ENCODE data around the gene ZNF532.

Gene ZNF532

DNA sequence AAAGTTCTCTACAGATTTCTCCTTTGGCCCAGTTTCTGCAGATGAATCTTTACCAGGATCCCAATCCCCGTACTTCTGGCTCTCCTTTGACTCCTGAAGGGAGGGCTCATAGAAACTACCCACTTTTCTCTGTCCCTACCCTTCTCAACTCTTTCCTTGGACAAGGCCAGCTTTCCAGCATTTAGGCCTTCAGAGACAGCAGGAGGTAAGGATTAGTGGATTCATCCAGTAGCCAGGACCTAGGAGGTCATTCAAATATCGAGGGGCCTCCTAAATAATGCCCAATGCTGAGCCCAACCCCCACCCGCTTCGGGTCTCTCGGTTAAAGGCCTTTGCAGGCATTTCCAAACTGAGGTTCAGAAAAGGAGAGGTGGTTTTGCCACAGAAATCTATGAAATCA lies 4.8 kb upstream of the ZNF532 start:
- H3K4me3 ChIP-seq (ENCODE audit: low read depth, low read length): no peak overlapping the region
- TF ChIP-seq, protein P1, sequence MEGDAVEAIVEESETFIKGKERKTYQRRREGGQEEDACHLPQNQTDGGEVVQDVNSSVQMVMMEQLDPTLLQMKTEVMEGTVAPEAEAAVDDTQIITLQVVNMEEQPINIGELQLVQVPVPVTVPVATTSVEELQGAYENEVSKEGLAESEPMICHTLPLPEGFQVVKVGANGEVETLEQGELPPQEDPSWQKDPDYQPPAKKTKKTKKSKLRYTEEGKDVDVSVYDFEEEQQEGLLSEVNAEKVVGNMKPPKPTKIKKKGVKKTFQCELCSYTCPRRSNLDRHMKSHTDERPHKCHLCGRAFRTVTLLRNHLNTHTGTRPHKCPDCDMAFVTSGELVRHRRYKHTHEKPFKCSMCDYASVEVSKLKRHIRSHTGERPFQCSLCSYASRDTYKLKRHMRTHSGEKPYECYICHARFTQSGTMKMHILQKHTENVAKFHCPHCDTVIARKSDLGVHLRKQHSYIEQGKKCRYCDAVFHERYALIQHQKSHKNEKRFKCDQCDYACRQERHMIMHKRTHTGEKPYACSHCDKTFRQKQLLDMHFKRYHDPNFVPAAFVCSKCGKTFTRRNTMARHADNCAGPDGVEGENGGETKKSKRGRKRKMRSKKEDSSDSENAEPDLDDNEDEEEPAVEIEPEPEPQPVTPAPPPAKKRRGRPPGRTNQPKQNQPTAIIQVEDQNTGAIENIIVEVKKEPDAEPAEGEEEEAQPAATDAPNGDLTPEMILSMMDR (IDR thresholded peaks at IDR 0.05; ENCODE audit: low read depth, low read length): no peak

DNA sequence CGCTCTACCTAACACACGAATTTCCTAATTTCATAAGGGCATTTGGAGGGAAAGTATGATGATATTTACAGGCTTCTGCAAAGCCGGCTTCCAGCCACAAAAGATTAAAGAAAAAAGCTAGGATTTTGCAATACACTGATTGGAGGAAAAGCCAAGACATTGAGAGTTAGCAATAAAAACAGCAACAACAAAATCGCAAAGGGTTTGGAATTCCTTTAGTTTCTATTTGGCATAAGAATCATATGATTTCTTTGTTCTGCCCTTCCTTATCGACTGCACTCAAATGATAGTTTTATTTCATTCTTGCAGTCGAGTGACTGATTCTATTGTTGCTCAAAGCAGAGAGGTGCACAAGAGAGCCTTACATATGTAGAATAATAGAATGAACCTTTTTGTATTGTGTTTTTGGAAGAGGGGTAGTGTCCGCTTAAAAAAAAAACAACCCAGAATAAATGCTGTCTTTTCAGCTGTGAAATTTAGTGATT lies 3.9 kb upstream of the ZNF532 start:
- TF ChIP-seq, protein P1 (IDR thresholded peaks at IDR 0.05; ENCODE audit: low read depth, low read length): no peak
- H3K4me3 ChIP-seq (ENCODE audit: low read depth, low read length): no peak overlapping the region

DNA sequence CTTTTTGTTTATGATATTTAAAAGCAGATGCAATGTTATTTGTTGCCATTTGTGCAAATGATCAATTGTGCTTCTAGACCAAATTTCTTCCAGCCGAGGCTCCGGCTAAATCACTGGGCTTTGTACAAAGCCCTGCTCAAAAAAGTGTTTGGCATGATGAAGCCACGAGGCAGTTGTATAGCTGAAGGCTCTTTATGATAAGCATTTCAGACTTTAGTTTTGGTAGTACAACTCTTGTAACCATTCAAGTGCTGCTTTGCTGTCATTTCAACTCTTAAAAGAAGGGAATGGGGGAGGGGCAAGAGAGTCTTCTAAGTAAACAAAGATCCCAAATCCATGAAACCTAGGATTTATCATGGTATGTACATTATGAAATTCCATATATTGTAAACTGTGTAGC lies 3.3 kb upstream of the ZNF532 start:
- H3K4me3 ChIP-seq (ENCODE audit: low read depth, low read length): no peak overlapping the region
- TF ChIP-seq, protein P1 (IDR thresholded peaks at IDR 0.05; ENCODE audit: low read depth, low read length): no peak

DNA sequence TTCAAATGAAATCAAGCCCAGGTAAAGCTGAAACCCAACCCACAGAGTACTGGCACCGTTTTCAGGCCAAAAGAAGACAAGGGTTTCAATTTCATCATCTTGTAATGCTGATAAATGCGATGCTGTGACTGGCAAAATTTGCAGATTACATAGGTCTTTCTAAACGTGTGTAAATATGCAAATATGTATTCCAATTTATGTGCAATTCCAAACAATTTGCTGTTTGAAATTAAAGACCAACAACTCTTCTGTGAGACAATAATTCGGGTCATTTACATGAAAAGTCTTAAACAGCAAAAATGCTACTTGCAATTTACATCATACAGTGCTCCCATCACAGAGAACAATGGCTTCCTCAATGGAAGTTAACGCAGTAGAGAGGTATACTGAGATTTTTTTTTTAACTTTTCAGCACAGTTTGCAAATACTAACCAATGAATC lies 2.8 kb upstream of the ZNF532 start:
- TF ChIP-seq, protein P1 (IDR thresholded peaks at IDR 0.05; ENCODE audit: low read depth, low read length): no peak
- no peak overlapping the region for H3K4me3 ChIP-seq (ENCODE audit: low read depth, low read length)

DNA sequence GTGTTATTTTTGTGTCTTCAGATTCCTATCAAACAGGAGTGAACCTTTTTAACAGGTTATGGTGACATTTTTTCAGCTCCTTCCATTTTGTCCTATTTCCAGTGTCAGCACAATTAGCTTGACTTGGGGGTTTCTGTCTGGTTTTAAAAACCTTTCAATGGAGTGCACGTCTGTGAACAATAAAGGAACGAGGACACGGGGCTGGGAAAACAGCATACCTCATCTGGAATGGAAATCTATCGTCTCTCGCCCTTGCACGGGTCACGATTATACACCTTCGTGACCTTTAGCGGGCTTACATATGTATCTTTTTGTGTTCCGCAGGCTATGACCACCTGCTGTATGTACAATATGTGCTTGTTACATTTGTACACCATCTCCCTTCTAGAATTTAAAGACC lies 2.3 kb upstream of the ZNF532 start:
- peak overlapping the region; percentile 61 for H3K4me3 ChIP-seq (ENCODE audit: low read depth, low read length)
- TF ChIP-seq, protein P1 (IDR thresholded peaks at IDR 0.05; ENCODE audit: low read depth, low read length): no peak

DNA sequence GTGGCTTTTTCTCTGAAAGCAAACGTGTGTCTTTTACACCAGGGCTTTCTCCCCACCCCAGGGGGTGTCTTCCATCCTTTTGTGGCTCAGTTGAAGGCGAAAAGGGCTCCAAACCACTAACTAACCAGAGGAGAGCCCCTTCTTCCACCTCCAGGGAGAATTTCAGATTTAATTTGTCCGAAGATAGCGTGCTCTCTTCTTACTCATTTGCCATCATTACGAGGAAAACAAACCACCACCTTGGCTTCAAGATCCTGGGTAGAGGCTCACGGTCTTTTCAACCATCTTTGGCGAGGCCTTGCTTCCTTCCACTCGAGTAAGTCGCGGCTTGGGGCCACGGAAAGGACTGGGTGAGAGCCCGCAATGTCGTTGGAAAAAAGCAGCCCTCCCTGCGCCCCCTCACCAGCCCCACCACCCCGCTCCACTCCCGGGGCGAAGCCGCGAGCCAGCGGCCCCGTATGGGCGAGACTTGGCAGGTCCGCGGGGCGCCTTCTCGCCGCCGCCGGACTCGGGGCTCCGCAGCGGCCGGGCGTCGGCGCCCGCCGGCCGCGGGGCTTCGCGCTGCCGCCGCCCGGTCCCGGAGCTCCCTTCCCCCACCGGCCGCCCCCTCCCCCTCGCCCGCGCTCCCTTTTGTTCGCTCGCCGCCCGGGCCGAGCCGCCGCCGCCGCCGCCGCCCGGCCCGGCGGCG lies 1.7 kb upstream of the ZNF532 start:
- TF ChIP-seq, protein P1 (IDR thresholded peaks at IDR 0.05; ENCODE audit: low read depth, low read length): no peak
- H3K4me3 ChIP-seq (ENCODE audit: low read depth, low read length): peak overlapping the region; percentile 61

DNA sequence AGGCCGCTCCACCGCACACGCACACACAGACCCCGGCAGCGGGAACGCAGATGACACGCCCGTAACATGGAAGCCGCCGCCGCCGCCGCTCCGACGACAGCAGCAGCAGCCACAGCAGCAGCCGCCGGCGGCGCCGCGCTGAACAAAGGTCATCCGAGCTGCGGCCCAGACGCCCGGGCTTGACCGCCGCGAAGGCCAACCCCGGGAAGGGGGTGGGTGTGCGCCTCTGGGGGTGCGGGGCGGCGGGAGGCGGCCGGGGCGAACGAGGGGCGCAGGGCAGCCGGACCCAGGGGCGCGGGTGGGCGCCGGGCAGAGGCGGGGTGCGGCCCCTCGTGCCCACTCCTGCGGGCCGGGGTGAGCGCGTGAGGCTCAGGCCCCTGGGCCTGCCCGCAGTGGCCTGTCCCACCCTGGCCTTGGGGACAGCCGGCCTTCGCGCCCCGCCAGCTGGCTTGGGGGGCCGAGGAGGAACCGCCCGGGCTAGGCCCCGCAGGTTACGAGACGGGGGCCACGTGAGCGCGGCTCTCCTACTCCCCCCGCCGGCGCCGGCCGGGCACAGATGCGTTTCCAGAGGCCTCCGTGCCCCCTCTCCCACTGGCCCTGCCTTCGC lies 1.0 kb upstream of the ZNF532 start:
- H3K4me3 ChIP-seq (ENCODE audit: low read depth, low read length): peak overlapping the region; percentile 55
- TF ChIP-seq, protein P1 (IDR thresholded peaks at IDR 0.05; ENCODE audit: low read depth, low read length): no peak
